Mesendoderm (in vitro differentiated cells): ENCODE results near the gene SMC1A.
"Not testable (repeated sequence)": the region's sequence is repeated elsewhere in the genome, so short reads cannot be mapped to it uniquely, and the experiment has no call there.

Source experiments
- DNase-seq: peaks from one replicate; pipeline ENCODE4 v3.0.0; 2013
- H2AK5ac ChIP-seq: 2 replicates; pipeline ENCODE4 v1.6.1; 2013; ENCODE audit warnings: low read length, inconsistent platforms
- H2BK120ac ChIP-seq: 2 replicates; pipeline ENCODE4 v1.6.1; 2013; ENCODE audit warnings: low read depth, mild to moderate bottlenecking, low read length, moderate library complexity, mixed read lengths
- H2BK15ac ChIP-seq: replicated peaks from 2 replicates; pipeline ENCODE4 v1.6.1; 2013; ENCODE audit warnings: low read depth, mild to moderate bottlenecking, moderate library complexity
- H2BK5ac ChIP-seq: 2 replicates; pipeline ENCODE4 v1.6.1; 2013; ENCODE audit warnings: low read length, inconsistent platforms
- H3K18ac ChIP-seq: 2 replicates; pipeline ENCODE4 v1.6.1; 2013; ENCODE audit warnings: mild to moderate bottlenecking, low read length, mixed read lengths
- H3K23ac ChIP-seq: one replicate; pipeline ENCODE4 v1.6.1; 2013; ENCODE audit warnings: low read length
- H3K27ac ChIP-seq: 2 replicates; pipeline ENCODE4 v1.5.1; 2013; ENCODE audit warnings: low read depth, mild to moderate bottlenecking, inconsistent platforms, low read length, moderate library complexity
- H3K27me3 ChIP-seq: 2 replicates; pipeline ENCODE4 v1.6.1; 2013; ENCODE audit warnings: low read length, control low read depth, mild to moderate bottlenecking, inconsistent platforms; ENCODE audit not compliant: insufficient read depth, poor library complexity
- H3K36me3 ChIP-seq: 2 replicates; pipeline ENCODE4 v1.6.1; 2013; ENCODE audit warnings: low read length, inconsistent platforms; ENCODE audit not compliant: control insufficient read depth, insufficient read depth
- H3K4ac ChIP-seq: one replicate; pipeline ENCODE4 v1.6.1; 2013; ENCODE audit warnings: low read depth, mild to moderate bottlenecking, low read length, moderate library complexity
- H3K4me1 ChIP-seq: 2 replicates; pipeline ENCODE4 v1.6.1; 2013; ENCODE audit warnings: low read depth, low read length, inconsistent platforms; ENCODE audit not compliant: control insufficient read depth
- H3K4me2 ChIP-seq: 2 replicates; pipeline ENCODE4 v1.6.1; 2013; ENCODE audit warnings: low read length
- H3K4me3 ChIP-seq: 2 replicates; pipeline ENCODE4 v1.5.1; 2013; ENCODE audit warnings: mild to moderate bottlenecking, low read length
- H3K56ac ChIP-seq: one replicate; pipeline ENCODE4 v1.6.1; 2013; ENCODE audit warnings: low read length
- H3K79me1 ChIP-seq: 2 replicates; pipeline ENCODE4 v1.6.1; 2013; ENCODE audit warnings: low read length, inconsistent platforms
- H3K79me2 ChIP-seq: 2 replicates; pipeline ENCODE4 v1.6.1; 2013; ENCODE audit warnings: mild to moderate bottlenecking, low read length; ENCODE audit not compliant: control insufficient read depth, insufficient read depth
- H3K9ac ChIP-seq: 2 replicates; pipeline ENCODE4 v1.6.1; 2013; ENCODE audit warnings: low read length, inconsistent platforms
- H4K5ac ChIP-seq: one replicate; pipeline ENCODE4 v1.6.1; 2013; ENCODE audit warnings: low read length
- H4K8ac ChIP-seq: one replicate; pipeline ENCODE4 v1.6.1; 2013; ENCODE audit warnings: low read depth, mild to moderate bottlenecking, control low read depth, low read length, moderate library complexity
- WGBS: extraction: QIAGEN DNeasy Blood & Tissue Kit; methylation state at CpG from one replicate; pipeline ENCODE4 v1.1.7; 2013; ENCODE audit warnings: low lambda C conversion rate, missing lambda C conversion rate; ENCODE audit not compliant: insufficient coverage; ENCODE audit errors: extremely low coverage; 5-methylcytosine and 5-hydroxymethylcytosine counted together

SMC1A gene

GRCh38 chrX:53376888-53377287 lies 45.6 kb downstream of the SMC1A start:
- Histone ChIP-seq H2AK5ac (no peak overlapping the region), H3K27ac (no peak overlapping the region), H3K9ac (no peak overlapping the region), H3K4me1 (no peaks in the 10 kb centered on the region), H2BK15ac (no peak overlapping the region), H4K8ac (no peak overlapping the region), H2BK5ac (no peak overlapping the region), H3K27me3 (no peaks in the 10 kb centered on the region), H3K18ac (no peak overlapping the region), H3K79me2 (no peaks in the 10 kb centered on the region), H3K4me3 (no peak overlapping the region), H3K79me1 (no peaks in the 10 kb centered on the region), H3K56ac (no peak overlapping the region), H4K5ac (no peak overlapping the region), H2BK120ac (no peak overlapping the region), H3K4me2 (no peak overlapping the region), H3K23ac (no peak overlapping the region), H3K36me3 (peaks cover 3% of the 10 kb centered on the region), H3K4ac (no peak overlapping the region)
- WGBS: no CpG with 5 or more reads among the region's 6 CpGs
- no peak for DNase-seq

DNA sequence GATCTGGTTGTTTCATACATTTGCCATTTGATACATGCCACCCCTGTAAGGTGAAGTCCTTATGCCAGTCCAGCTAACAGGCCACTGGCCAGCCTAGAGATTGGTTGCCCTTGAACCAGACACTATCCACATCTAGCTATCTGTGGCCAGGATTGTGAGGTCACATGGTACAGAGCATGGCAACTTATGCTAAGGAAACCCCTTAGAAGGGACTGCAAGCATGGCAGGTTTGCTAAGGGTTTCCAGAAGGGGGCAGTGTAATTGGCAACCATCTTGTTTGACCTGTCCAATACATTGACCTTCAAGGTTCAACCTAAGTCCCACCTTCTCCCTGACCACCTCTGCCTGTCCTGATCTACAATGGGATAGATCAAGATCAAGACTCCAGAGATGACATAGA lies 47.5 kb downstream of the SMC1A start:
- Histone ChIP-seq H4K5ac (no peak overlapping the region), H3K4me3 (no peak overlapping the region), H3K4me2 (no peak overlapping the region), H3K9ac (no peak overlapping the region), H3K4me1 (no peaks in the 10 kb centered on the region), H3K56ac (no peak overlapping the region), H3K18ac (no peak overlapping the region), H3K79me2 (no peaks in the 10 kb centered on the region), H3K27ac (no peak overlapping the region), H2AK5ac (no peak overlapping the region), H4K8ac (no peak overlapping the region), H3K27me3 (no peaks in the 10 kb centered on the region), H2BK15ac (no peak overlapping the region), H2BK5ac (no peak overlapping the region), H2BK120ac (no peak overlapping the region), H3K36me3 (no peaks in the 10 kb centered on the region), H3K4ac (no peak overlapping the region), H3K79me1 (no peaks in the 10 kb centered on the region), H3K23ac (no peak overlapping the region)
- no peak for DNase-seq

GRCh38 chrX:53374222-53374820 lies 48.1 kb downstream of the SMC1A start:
- Histone ChIP-seq H3K23ac (no peak overlapping the region), H4K5ac (no peak overlapping the region), H3K27me3 (no peaks in the 10 kb centered on the region), H4K8ac (no peak overlapping the region), H2BK120ac (no peak overlapping the region), H3K9ac (no peak overlapping the region), H2BK15ac (no peak overlapping the region), H3K4me3 (no peak overlapping the region), H3K4me2 (no peak overlapping the region), H3K4me1 (no peaks in the 10 kb centered on the region), H3K56ac (no peak overlapping the region), H3K79me1 (no peaks in the 10 kb centered on the region), H3K27ac (no peak overlapping the region), H3K4ac (no peak overlapping the region), H3K36me3 (no peaks in the 10 kb centered on the region), H3K79me2 (no peaks in the 10 kb centered on the region), H2BK5ac (no peak overlapping the region), H3K18ac (no peak overlapping the region), H2AK5ac (no peak overlapping the region)
- peak; percentile 39 for DNase-seq
- WGBS: no CpG with 5 or more reads among the region's 7 CpGs

GRCh38 chrX:53373307-53373706 lies 49.1 kb downstream of the SMC1A start:
- Histone ChIP-seq H4K5ac (no peak overlapping the region), H3K4me2 (no peak overlapping the region), H3K4me3 (no peak overlapping the region), H3K27ac (no peak overlapping the region), H3K79me1 (no peaks in the 10 kb centered on the region), H3K9ac (no peak overlapping the region), H3K36me3 (no peaks in the 10 kb centered on the region), H3K4me1 (no peaks in the 10 kb centered on the region), H3K79me2 (no peaks in the 10 kb centered on the region), H2BK15ac (no peak overlapping the region), H3K4ac (no peak overlapping the region), H3K27me3 (no peaks in the 10 kb centered on the region), H4K8ac (no peak overlapping the region), H2AK5ac (no peak overlapping the region), H3K18ac (no peak overlapping the region), H3K23ac (no peak overlapping the region), H2BK5ac (no peak overlapping the region), H2BK120ac (no peak overlapping the region), H3K56ac (no peak overlapping the region)
- no peak for DNase-seq
- no CpG with 5 or more reads among the region's 2 CpGs for WGBS

- H2AK5ac ChIP-seq, H3K9ac ChIP-seq, H2BK15ac ChIP-seq, H3K36me3 ChIP-seq, H3K4me2 ChIP-seq, H3K27me3 ChIP-seq, H3K27ac ChIP-seq, H3K79me2 ChIP-seq, H3K23ac ChIP-seq, H4K8ac ChIP-seq, H2BK5ac ChIP-seq, H3K79me1 ChIP-seq, H3K18ac ChIP-seq, H3K4me1 ChIP-seq, H4K5ac ChIP-seq, H2BK120ac ChIP-seq, H3K4me3 ChIP-seq, H3K4ac ChIP-seq, H3K56ac ChIP-seq, DNase-seq: not testable (repeated sequence)
- no CpG with 5 or more reads among the region's 1 CpG for WGBS
These were observed 56.0 kb downstream of the SMC1A start for GRCh38 chrX:53366454-53366853.

DNA sequence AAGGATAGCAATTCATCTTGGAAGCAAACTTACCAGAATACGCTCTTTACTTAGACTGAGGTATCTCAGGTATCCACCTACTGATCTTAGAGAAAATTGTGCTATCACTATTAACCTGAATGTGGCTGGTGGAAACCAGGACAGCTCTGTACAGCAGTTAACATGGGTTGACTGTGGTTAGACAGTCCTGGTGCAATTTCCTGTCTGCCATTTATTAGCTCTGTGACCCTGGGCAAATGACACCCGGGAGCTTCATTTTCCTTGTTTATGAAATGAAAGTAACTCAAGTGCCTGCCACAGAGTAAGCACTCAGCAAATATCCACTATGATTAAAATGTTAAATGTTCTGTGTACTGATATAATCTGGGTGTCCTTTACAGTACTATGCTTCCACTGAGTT lies 60.0 kb downstream of the SMC1A start:
- H3K79me2 ChIP-seq: no peaks in the 10 kb centered on the region
- H3K23ac ChIP-seq: no peak overlapping the region
- no peak for DNase-seq
- H3K4ac ChIP-seq: no peak overlapping the region
- no peak overlapping the region for H3K56ac ChIP-seq
- H2BK120ac ChIP-seq: no peak overlapping the region
- H4K5ac ChIP-seq: no peak overlapping the region
- no peak overlapping the region for H2BK15ac ChIP-seq
- no peaks in the 10 kb centered on the region for H3K4me1 ChIP-seq
- H3K27me3 ChIP-seq: no peaks in the 10 kb centered on the region
- no peak overlapping the region for H3K18ac ChIP-seq
- no CpG with 5 or more reads among the region's 2 CpGs for WGBS
- H3K4me3 ChIP-seq: no peak overlapping the region
- H3K4me2 ChIP-seq: no peak overlapping the region
- H4K8ac ChIP-seq: no peak overlapping the region
- no peak overlapping the region for H3K9ac ChIP-seq
- no peak overlapping the region for H2AK5ac ChIP-seq
- no peak overlapping the region for H3K27ac ChIP-seq
- H3K79me1 ChIP-seq: no peaks in the 10 kb centered on the region
- no peaks in the 10 kb centered on the region for H3K36me3 ChIP-seq
- no peak overlapping the region for H2BK5ac ChIP-seq
